ENCODE measurements around the gene CELSR3. TPM values are rescaled to one million over a fixed set of nuclear protein-coding genes. Genes with fewer than 3 reads are reported as not detected.

The CELSR3 gene
- total RNA-seq, 1 donor from 2014 or later = 1.2 TPM

GRCh38 chr3:48597408-48597800 lies 65.3 kb downstream of the CELSR3 start:
- no peak for TF ChIP-seq CTCF (IDR thresholded peaks at IDR 0.05)
- Histone ChIP-seq H3K36me3 (peaks cover 44% of the 10 kb centered on the region), H3K27ac (no peak overlapping the region), H3K4me1 (peaks cover 3% of the 10 kb centered on the region), H3K9me3 (no peaks in the 10 kb centered on the region), H3K4me3 (no peak overlapping the region), H3K27me3 (peaks cover 11% of the 10 kb centered on the region)
- DNase-seq (no peak), ATAC-seq (no peak)
- intact Hi-C loops (cut with DNase I) = no loop called here

- no peaks in the 10 kb centered on the region for H3K9me3 ChIP-seq
- no peak overlapping the region for H3K4me3 ChIP-seq
- H3K36me3 ChIP-seq = peaks cover 38% of the 10 kb centered on the region
- intact Hi-C loops (cut with DNase I) = no loop called here
- no peak overlapping the region for H3K27ac ChIP-seq
- ATAC-seq = no peak
- peaks cover 13% of the 10 kb centered on the region for H3K27me3 ChIP-seq
- H3K4me1 ChIP-seq = peaks cover 3% of the 10 kb centered on the region
- TF ChIP-seq CTCF (IDR thresholded peaks at IDR 0.05) = no peak
- no peak for DNase-seq
Observed at GRCh38 chr3:48596676-48597407, 65.8 kb downstream of the CELSR3 start.

- intact Hi-C loops (cut with DNase I) = no loop called here
- Histone ChIP-seq H3K27ac (no peak overlapping the region), H3K4me1 (peaks cover 3% of the 10 kb centered on the region), H3K4me3 (no peak overlapping the region), H3K27me3 (peaks cover 13% of the 10 kb centered on the region), H3K36me3 (peaks cover 31% of the 10 kb centered on the region), H3K9me3 (no peaks in the 10 kb centered on the region)
- no peak for ATAC-seq
- DNase-seq = no peak
- no peak for TF ChIP-seq CTCF (IDR thresholded peaks at IDR 0.05)
Observed at GRCh38 chr3:48596157-48596556, 66.5 kb downstream of the CELSR3 start.

GRCh38 chr3:48595526-48596121 lies 67.1 kb downstream of the CELSR3 start:
- Histone ChIP-seq H3K9me3 (no peaks in the 10 kb centered on the region), H3K27ac (no peak overlapping the region)
- no peak for DNase-seq

GRCh38 chr3:48595075-48595525 lies 67.6 kb downstream of the CELSR3 start, which contains the start of gene COL7A1:
Gene COL7A1, minus strand, starts transcription at chr3:48595329. Its CDS starts 170 bp downstream, at chr3:48595159.
- Histone ChIP-seq H3K9me3 (no peaks in the 10 kb centered on the region), H3K4me3 (no peak within 1 kb of the TSS), H3K27ac (no peak within 1 kb of the TSS), H3K27me3 (peaks cover 13% of the 10 kb centered on the region), H3K36me3 (peaks cover 21% of the 10 kb centered on the region), H3K4me1 (peaks cover 3% of the 10 kb centered on the region)
- DNase-seq (no peak), ATAC-seq (no peak)
- intact Hi-C loops (cut with DNase I) = no loop called here
- TF ChIP-seq CTCF (IDR thresholded peaks at IDR 0.05) = no peak

More at GRCh38 chr3:48595526-48596121, 67.1 kb downstream of the CELSR3 start:
- intact Hi-C loops (cut with DNase I) = no loop called here
- Histone ChIP-seq H3K36me3 (peaks cover 26% of the 10 kb centered on the region), H3K4me3 (no peak overlapping the region), H3K4me1 (peaks cover 3% of the 10 kb centered on the region), H3K27me3 (peaks cover 13% of the 10 kb centered on the region)
- TF ChIP-seq CTCF (IDR thresholded peaks at IDR 0.05) = no peak
- no peak for ATAC-seq
